ENCODE results near the gene PLLP. TPM values are rescaled to one million over a fixed set of nuclear protein-coding genes. Genes with fewer than 3 reads are reported as not detected.

Gene PLLP
- total and polyA plus RNA-seq, 9 of the 15 experiments (the other 6 are each of a cell fraction or from before 2014, with no cell fraction given), result 0.09 to 0.96 (median 0.27) TPM

- TF ChIP-seq, protein P1, sequence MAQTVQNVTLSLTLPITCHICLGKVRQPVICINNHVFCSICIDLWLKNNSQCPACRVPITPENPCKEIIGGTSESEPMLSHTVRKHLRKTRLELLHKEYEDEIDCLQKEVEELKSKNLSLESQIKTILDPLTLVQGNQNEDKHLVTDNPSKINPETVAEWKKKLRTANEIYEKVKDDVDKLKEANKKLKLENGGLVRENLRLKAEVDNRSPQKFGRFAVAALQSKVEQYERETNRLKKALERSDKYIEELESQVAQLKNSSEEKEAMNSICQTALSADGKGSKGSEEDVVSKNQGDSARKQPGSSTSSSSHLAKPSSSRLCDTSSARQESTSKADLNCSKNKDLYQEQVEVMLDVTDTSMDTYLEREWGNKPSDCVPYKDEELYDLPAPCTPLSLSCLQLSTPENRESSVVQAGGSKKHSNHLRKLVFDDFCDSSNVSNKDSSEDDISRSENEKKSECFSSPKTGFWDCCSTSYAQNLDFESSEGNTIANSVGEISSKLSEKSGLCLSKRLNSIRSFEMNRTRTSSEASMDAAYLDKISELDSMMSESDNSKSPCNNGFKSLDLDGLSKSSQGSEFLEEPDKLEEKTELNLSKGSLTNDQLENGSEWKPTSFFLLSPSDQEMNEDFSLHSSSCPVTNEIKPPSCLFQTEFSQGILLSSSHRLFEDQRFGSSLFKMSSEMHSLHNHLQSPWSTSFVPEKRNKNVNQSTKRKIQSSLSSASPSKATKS (CRISPR knock-in tag; IDR thresholded peaks at IDR 0.05), result no peak
- no peak for TF ChIP-seq ATF4 (CRISPR knock-in tag; IDR thresholded peaks at IDR 0.05)
- no peak for TF ChIP-seq TFE3 (CRISPR knock-in tag; IDR thresholded peaks at IDR 0.05)
- TF ChIP-seq ILF3 (IDR thresholded peaks at IDR 0.05; ENCODE audit: borderline replicate concordance), result no peak; the same call in 1 of the 2 replicates
- TF ChIP-seq HNRNPLL (IDR thresholded peaks at IDR 0.05; ENCODE audit: low read depth, low read length, poor library complexity, severe bottlenecking), result peak; percentile 51
- TF ChIP-seq GATAD2A (IDR thresholded peaks at IDR 0.05), result no peak
- no peak for TF ChIP-seq SMARCA4 (IDR thresholded peaks at IDR 0.05)
- no peak for TF ChIP-seq FOXK1 (CRISPR knock-in tag; IDR thresholded peaks at IDR 0.05; ENCODE audit: borderline replicate concordance)
- no peak for TF ChIP-seq ERF (CRISPR knock-in tag; IDR thresholded peaks at IDR 0.05)
- 0 out of 2 replicates have a peak, but pooled peaks have one; percentile 40 for TF ChIP-seq ZNF12 (CRISPR knock-in tag; IDR thresholded peaks at IDR 0.05)
- TF ChIP-seq MAZ (CRISPR knock-in tag; conservative IDR thresholded peaks at IDR 0.05 in 1 of 2, IDR thresholded peaks at IDR 0.05 in 1 of 2), result 0 out of 4 replicates have a peak, but pooled peaks of 1 of the 2 experiments have one; percentile 21
- TF ChIP-seq MCM7 (IDR thresholded peaks at IDR 0.05), result no peak
- peak in 1 of 2 experiments; percentile 91; a peak in 3 of 4 replicates for TF ChIP-seq ARNT (IDR thresholded peaks at IDR 0.05)
- TF ChIP-seq CXXC5 (CRISPR knock-in tag; IDR thresholded peaks at IDR 0.05), result peak; percentile 64
Observed at GRCh38 chr16:57299719-57300386, 15.4 kb upstream of the PLLP start (continued).

Measured in K562 (cell line).